ENCODE data around the gene GIGYF2.
"Not testable (repeated sequence)": the region's sequence is repeated elsewhere in the genome, so short reads cannot be mapped to it uniquely, and the experiment has no call there.

GRCh38 chr2:232907718-232908085, 210.6 kb downstream of the GIGYF2 start:
- TF ChIP-seq EP300 (IDR thresholded peaks at IDR 0.05) = not testable (repeated sequence)
- TF ChIP-seq, protein P1, sequence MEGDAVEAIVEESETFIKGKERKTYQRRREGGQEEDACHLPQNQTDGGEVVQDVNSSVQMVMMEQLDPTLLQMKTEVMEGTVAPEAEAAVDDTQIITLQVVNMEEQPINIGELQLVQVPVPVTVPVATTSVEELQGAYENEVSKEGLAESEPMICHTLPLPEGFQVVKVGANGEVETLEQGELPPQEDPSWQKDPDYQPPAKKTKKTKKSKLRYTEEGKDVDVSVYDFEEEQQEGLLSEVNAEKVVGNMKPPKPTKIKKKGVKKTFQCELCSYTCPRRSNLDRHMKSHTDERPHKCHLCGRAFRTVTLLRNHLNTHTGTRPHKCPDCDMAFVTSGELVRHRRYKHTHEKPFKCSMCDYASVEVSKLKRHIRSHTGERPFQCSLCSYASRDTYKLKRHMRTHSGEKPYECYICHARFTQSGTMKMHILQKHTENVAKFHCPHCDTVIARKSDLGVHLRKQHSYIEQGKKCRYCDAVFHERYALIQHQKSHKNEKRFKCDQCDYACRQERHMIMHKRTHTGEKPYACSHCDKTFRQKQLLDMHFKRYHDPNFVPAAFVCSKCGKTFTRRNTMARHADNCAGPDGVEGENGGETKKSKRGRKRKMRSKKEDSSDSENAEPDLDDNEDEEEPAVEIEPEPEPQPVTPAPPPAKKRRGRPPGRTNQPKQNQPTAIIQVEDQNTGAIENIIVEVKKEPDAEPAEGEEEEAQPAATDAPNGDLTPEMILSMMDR (IDR thresholded peaks at IDR 0.05) = not testable (repeated sequence)
